OCI-LY3 (cell line): ENCODE data around the gene FCGBP.

Experiments
- H2AFZ ChIP-seq: fragments of 200-600, 300-600 bp; shearing (Covaris generic); 2 replicates; pipeline ENCODE4 v1.6.0; 2014; ENCODE audit warnings: antibody characterized with exemption, low read depth, low read length
- H3K27ac ChIP-seq: fragments of 200-600, 300-600 bp; sonication (generic); 2 replicates; pipeline ENCODE4 v1.5.1; 2014; ENCODE audit warnings: mild to moderate bottlenecking, low read length, moderate library complexity, mixed read lengths
- H3K27me3 ChIP-seq: fragments of 200-600, 300-600 bp; sonication (generic); 2 replicates; pipeline ENCODE4 v1.6.1; 2014; ENCODE audit warnings: low read depth, low read length, mixed read lengths
- H3K36me3 ChIP-seq: fragments of 200-600, 300-600 bp; sonication (generic); replicated peaks from 2 replicates; pipeline ENCODE3; 2014; ENCODE audit warnings: low read depth, low read length, mixed read lengths
- H3K4me1 ChIP-seq: fragments of 300-600, 200-600 bp; sonication (generic); 2 replicates; pipeline ENCODE4 v1.6.1; 2014; ENCODE audit warnings: low read length, mixed read lengths
- H3K4me2 ChIP-seq: fragments of 200-600, 300-600 bp; sonication (generic); 2 replicates; pipeline ENCODE4 v1.6.1; 2014; ENCODE audit warnings: low read length, mixed read lengths
- H3K4me3 ChIP-seq: fragments of 300-600, 200-600 bp; sonication (generic); 2 replicates; pipeline ENCODE4 v1.5.1; 2014; ENCODE audit warnings: antibody characterized with exemption, mild to moderate bottlenecking, low read length, moderate library complexity
- H3K79me2 ChIP-seq: fragments of 300-600, 200-600 bp; shearing (Covaris generic); 2 replicates; pipeline ENCODE4 v1.6.1; 2014; ENCODE audit warnings: mild to moderate bottlenecking, low read length, mixed read lengths
- H3K9ac ChIP-seq: fragments of 300-600, 200-600 bp; shearing (Covaris generic); 2 replicates; pipeline ENCODE4 v1.6.0; 2014; ENCODE audit warnings: mild to moderate bottlenecking, low read length, moderate library complexity
- H3K9me3 ChIP-seq: fragments of 200-600, 300-600 bp; shearing (Covaris generic); 2 replicates; pipeline ENCODE4 v1.6.1; 2014; ENCODE audit warnings: low read length, mixed read lengths; ENCODE audit not compliant: insufficient read depth
- H4K20me1 ChIP-seq: fragments of 200-600, 300-600 bp; sonication (generic); 2 replicates; pipeline ENCODE4 v1.6.1; 2016; ENCODE audit warnings: low read length, mixed read lengths; ENCODE audit not compliant: insufficient read depth
- CTCF ChIP-seq: fragments of 200-600, 300-600 bp; sonication (generic); IDR thresholded peaks from 2 replicates; pipeline ENCODE4 v1.5.1; 2014; ENCODE audit warnings: antibody characterized with exemption, low read length, low read depth
- EZH2phosphoT487 ChIP-seq: fragments of 200-600 bp; shearing (Covaris generic); IDR thresholded peaks from 2 replicates; pipeline ENCODE4 v1.6.1; 2018; ENCODE audit warnings: antibody characterized with exemption, mixed run types, low read depth

FCGBP gene

GRCh38 chr19:39926170-39926760 lies 8.2 kb downstream of the FCGBP start:
- no peaks in the 10 kb centered on the region for H3K36me3 ChIP-seq

GRCh38 chr19:39924952-39925351 lies 9.5 kb downstream of the FCGBP start:
- no peak overlapping the region for H3K4me2 ChIP-seq

More at GRCh38 chr19:39926170-39926760, 8.2 kb downstream of the FCGBP start:
- H3K4me3 ChIP-seq: no peak overlapping the region
- H3K4me2 ChIP-seq: no peak overlapping the region
- no peaks in the 10 kb centered on the region for H3K27me3 ChIP-seq
- H3K9ac ChIP-seq: no peak overlapping the region
- H3K4me1 ChIP-seq: no peaks in the 10 kb centered on the region
- H2AFZ ChIP-seq: no peak overlapping the region
- H4K20me1 ChIP-seq: no peaks in the 10 kb centered on the region
- H3K79me2 ChIP-seq: no peaks in the 10 kb centered on the region
- TF ChIP-seq EZH2phosphoT487 (no peak), CTCF (no peak)
- H3K9me3 ChIP-seq: no peaks in the 10 kb centered on the region
- no peak overlapping the region for H3K27ac ChIP-seq

GRCh38 chr19:39924389-39924788 lies 10.0 kb downstream of the FCGBP start:
- Histone ChIP-seq H3K36me3 (no peaks in the 10 kb centered on the region), H3K4me3 (no peak overlapping the region), H4K20me1 (no peaks in the 10 kb centered on the region), H3K9ac (no peak overlapping the region), H3K27me3 (no peaks in the 10 kb centered on the region), H3K79me2 (no peaks in the 10 kb centered on the region), H2AFZ (no peak overlapping the region), H3K4me1 (no peaks in the 10 kb centered on the region), H3K9me3 (no peaks in the 10 kb centered on the region), H3K4me2 (no peak overlapping the region), H3K27ac (no peak overlapping the region)
- TF ChIP-seq EZH2phosphoT487: no peak
- TF ChIP-seq CTCF: no peak

More at GRCh38 chr19:39924952-39925351, 9.5 kb downstream of the FCGBP start:
- Histone ChIP-seq H3K9ac (no peak overlapping the region), H3K4me3 (no peak overlapping the region), H3K27me3 (no peaks in the 10 kb centered on the region), H3K9me3 (no peaks in the 10 kb centered on the region), H3K79me2 (no peaks in the 10 kb centered on the region), H4K20me1 (no peaks in the 10 kb centered on the region), H3K36me3 (no peaks in the 10 kb centered on the region), H3K27ac (no peak overlapping the region), H2AFZ (no peak overlapping the region), H3K4me1 (no peaks in the 10 kb centered on the region)
- TF ChIP-seq CTCF (no peak), EZH2phosphoT487 (no peak)

- H3K4me3 ChIP-seq: no peak overlapping the region
- no peak overlapping the region for H3K9ac ChIP-seq
- no peaks in the 10 kb centered on the region for H3K79me2 ChIP-seq
- H3K4me2 ChIP-seq: no peak overlapping the region
- no peak overlapping the region for H3K27ac ChIP-seq
- H3K4me1 ChIP-seq: no peaks in the 10 kb centered on the region
- no peaks in the 10 kb centered on the region for H3K36me3 ChIP-seq
- H4K20me1 ChIP-seq: no peaks in the 10 kb centered on the region
- H3K9me3 ChIP-seq: no peaks in the 10 kb centered on the region
- TF ChIP-seq CTCF (no peak), EZH2phosphoT487 (no peak)
- H3K27me3 ChIP-seq: no peaks in the 10 kb centered on the region
- no peak overlapping the region for H2AFZ ChIP-seq
These were observed 10.6 kb downstream of the FCGBP start for GRCh38 chr19:39923862-39924261.
